C4-2B (cell line): Measurements from ENCODE around the gene MYL7.
A peak's percentile ranks its signal among the peaks of the same experiment; 100 is the strongest.

Source experiments
- H3K27ac ChIP-seq: fragments of 450-650 bp; 2 replicates; pipeline ENCODE4 v1.5.1; 2017
- ZFX ChIP-seq: fragments of 450-650 bp; IDR thresholded peaks from 2 replicates; pipeline ENCODE4 v1.6.1; 2017
- TF ChIP-seq, protein P1 (sequence below): fragments of 450-650 bp; conservative IDR thresholded peaks from 2 replicates; pipeline ENCODE4 v1.5.1; 2017; ENCODE audit warnings: mild to moderate bottlenecking

The MYL7 gene

DNA sequence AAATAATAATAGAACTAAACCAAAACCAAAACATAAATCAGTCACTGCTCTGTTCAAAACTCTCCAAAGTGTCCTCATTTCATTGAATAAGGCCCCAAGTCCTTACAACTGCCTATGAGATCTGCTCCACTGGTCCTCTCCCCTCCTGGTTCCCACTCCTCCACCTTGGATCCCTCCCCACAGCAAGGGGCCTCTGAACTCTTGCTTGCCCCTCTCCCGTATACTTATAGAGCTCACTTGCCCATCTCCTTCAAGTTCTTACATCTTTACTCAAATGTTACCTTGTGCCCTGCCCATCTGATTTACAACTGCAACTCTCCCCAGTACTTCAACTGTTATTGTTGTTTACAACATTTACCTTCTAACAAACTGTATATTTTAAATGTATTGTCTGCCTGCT lies 18.6 kb downstream of the MYL7 start:
- TF ChIP-seq, protein P1, sequence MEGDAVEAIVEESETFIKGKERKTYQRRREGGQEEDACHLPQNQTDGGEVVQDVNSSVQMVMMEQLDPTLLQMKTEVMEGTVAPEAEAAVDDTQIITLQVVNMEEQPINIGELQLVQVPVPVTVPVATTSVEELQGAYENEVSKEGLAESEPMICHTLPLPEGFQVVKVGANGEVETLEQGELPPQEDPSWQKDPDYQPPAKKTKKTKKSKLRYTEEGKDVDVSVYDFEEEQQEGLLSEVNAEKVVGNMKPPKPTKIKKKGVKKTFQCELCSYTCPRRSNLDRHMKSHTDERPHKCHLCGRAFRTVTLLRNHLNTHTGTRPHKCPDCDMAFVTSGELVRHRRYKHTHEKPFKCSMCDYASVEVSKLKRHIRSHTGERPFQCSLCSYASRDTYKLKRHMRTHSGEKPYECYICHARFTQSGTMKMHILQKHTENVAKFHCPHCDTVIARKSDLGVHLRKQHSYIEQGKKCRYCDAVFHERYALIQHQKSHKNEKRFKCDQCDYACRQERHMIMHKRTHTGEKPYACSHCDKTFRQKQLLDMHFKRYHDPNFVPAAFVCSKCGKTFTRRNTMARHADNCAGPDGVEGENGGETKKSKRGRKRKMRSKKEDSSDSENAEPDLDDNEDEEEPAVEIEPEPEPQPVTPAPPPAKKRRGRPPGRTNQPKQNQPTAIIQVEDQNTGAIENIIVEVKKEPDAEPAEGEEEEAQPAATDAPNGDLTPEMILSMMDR, result no peak
- TF ChIP-seq ZFX, result no peak
- peak overlapping the region; percentile 86 for H3K27ac ChIP-seq

DNA sequence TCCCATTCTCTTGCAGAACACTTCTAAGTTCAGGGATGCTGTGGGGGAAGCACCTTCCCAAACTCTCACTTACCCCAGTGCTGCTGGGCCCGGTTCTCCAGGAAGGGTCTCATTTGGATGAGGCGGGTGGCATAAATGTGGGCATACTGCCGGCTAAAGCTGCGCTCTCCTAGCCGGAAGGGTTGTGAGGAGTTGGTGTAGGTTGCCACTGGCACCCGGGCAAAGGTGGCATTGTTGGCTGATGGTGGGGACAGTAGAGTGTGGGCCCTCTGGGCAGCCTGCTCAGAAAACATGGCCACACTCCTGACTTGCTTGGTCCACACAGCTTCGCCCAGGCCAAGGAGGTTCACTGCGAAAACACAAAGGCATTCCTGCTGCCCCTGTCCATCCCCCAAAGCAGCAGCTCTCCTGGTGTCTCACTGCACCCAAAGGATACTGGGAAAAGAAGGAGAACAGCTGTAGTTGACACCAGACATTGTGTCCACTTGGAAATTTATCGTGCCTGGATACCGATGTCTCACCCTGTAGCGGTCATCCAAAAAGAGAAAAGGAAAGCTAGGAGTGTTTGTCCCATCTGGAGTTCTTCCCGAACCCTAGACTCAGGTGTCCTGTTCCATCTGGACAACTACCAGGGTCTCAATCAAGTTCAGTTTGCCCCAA lies 19.2 kb downstream of the MYL7 start:
- no peak for TF ChIP-seq ZFX
- TF ChIP-seq, protein P1, result no peak
- peak overlapping the region; percentile 86 for H3K27ac ChIP-seq

DNA sequence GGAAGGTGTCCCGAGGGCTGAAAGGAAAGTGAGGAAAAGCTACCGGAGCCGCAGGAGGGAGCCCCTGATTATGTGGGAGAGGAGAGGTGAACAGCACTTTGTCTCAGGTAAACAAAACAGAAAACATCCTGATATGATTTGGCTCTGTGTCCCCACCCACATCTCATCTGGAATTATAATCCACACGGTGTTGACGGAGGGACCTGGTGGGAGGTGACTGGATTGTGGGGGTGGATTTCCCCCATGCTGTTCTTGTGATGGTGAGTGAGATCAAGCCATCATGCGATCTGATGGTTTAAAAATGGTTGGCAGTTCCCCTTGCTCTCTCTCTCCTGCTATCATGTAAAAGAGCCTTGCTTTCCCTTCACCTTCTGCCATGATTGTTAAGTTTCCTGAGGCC lies 20.7 kb downstream of the MYL7 start:
- no peak overlapping the region for H3K27ac ChIP-seq
- TF ChIP-seq, protein P1, result no peak
- TF ChIP-seq ZFX, result no peak

DNA sequence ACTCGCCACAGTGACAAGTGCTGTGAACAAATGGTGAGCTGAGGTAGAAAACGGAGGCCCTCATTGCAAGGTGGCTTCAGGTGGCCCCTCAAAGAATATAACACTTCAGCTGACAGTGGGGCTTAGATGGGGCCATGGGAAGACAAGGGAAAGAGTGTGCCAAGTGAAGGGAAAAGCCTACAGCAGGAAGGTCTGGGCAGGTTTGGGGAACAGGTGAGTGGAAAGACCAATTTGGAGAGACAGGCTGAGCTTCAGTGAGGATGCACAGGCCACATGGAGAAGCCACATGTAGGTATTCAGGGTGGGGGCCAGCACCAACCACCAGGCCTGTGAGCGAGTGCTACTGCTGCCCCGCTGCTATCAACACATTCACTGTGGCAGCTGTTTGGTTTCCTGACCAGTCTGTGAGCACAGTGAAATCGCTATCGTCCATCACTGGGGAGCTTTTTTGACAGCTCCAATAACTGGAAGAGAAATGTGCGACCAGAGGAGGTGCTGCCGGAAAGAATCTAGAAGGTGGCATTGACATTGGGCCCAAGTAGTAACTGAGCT lies 21.2 kb downstream of the MYL7 start:
- no peak overlapping the region for H3K27ac ChIP-seq

DNA sequence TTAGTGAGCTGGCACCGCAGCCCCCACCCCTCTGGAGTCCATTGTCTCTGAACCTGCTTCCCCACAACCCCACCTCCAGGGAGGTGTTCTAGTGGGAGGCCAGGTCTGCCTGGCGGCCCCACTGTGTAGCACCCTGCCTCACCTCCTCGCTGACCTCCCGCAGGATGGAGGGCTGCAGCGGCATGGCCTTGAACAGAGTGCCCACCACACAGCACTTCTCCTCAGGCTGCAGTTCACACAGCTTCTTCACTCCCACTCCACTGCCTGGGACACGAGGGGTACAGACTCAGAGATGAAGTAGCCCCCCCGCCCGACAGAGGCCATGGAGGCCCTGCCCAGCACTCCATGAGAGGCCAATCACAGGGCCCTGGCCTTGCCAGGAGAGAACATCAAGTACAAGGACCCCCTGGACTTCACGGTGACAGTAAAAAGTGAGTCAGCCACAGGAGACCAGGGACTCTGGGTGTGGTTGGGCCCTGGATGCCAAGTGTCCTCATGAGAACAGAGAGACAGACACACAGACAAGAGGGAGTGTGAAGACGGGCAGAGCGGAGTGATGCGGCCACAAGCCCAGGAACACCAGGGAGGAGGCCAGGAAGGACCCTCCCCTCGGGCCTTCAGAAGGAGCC lies 23.2 kb downstream of the MYL7 start:
- H3K27ac ChIP-seq, result no peak overlapping the region
- TF ChIP-seq, protein P1, result no peak

More for the DNA sequence above, 21.2 kb downstream of the MYL7 start:
- no peak for TF ChIP-seq ZFX
- TF ChIP-seq, protein P1, result no peak

DNA sequence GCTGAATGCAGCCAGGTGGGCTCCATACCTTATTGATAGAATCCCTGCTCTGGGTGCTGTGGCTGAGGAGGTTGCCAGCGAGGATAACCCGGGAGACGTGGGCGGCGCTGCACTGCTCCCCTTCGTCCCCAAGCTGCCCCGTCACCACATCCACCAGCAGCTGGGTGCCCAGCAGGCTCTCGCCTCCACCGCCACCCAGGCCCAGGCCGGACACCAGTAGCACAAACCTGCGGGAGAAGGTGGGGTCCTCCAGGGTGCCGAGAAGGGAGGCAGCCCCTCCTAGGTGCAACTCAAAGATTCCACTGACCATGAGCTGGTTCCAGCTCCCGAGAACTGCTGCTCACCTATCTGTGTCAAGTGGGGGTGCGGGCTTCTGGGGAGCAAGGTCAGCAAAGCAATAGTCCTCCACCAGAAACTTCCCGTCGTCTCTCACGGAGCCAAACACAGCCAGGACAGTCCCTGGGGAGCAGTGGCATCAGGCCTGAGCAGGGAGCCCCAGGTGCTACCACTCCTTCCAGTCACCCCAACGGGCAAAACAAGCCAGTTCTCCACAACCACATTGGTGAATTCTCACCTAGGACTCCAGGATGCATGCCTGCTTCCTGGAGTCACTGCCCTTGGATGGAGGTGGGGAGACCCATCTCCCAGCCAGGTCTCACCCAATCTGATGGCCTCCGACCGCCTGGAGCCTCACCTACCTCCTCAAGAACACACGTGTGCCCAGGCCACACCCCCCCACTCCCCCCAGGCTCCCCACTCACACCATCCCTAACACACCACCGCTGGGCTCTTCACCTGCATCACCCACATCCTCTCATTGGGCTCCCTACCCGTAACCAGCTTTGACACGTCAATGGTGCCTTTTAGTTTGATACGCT lies 24.1 kb downstream of the MYL7 start:
- H3K27ac ChIP-seq, result no peak overlapping the region
- TF ChIP-seq, protein P1, result no peak
- no peak for TF ChIP-seq ZFX
